Liver (tissue), 3 donors: ENCODE data around the gene DAB1.

Experiments used
- EGR1 ChIP-seq, 2 donors: IDR thresholded peaks; 2 replicates each; pipeline ENCODE4 v1.6.1; 2016 to 2018; ENCODE audit warnings: antibody characterized with exemption in 2 of 2, low read depth in 2 of 2
- FOXA1 ChIP-seq: IDR thresholded peaks from 2 replicates; pipeline ENCODE4 v1.6.1; 2016; ENCODE audit warnings: antibody characterized with exemption
- GABPA ChIP-seq, 2 donors: IDR thresholded peaks in 1 of 2; conservative IDR thresholded peaks in 1 of 2; 2 replicates each; pipeline ENCODE4 v1.6.1; 2016; ENCODE audit warnings: antibody characterized with exemption in 2 of 2, mild to moderate bottlenecking in 1 of 2, moderate library complexity in 1 of 2
- HNF4A ChIP-seq, 2 donors: conservative IDR thresholded peaks; 2 replicates each; pipeline ENCODE4 v1.6.1; 2016; ENCODE audit warnings: antibody characterized with exemption in 2 of 2, mild to moderate bottlenecking in 2 of 2
- HNF4G ChIP-seq: IDR thresholded peaks from 2 replicates; pipeline ENCODE4 v1.6.1; 2016; ENCODE audit warnings: antibody characterized with exemption
- JUND ChIP-seq, 2 donors: IDR thresholded peaks; 2 replicates each; pipeline ENCODE4 v1.6.1; 2016; ENCODE audit warnings: antibody characterized with exemption in 2 of 2
- RAD21 ChIP-seq, 2 donors: IDR thresholded peaks; 2 replicates each; pipeline ENCODE4 v1.6.1; 2016; ENCODE audit warnings: antibody characterized with exemption in 2 of 2, mild to moderate bottlenecking in 2 of 2
- RXRA ChIP-seq, 2 donors: IDR thresholded peaks; 2 replicates each; pipeline ENCODE4 v1.6.1; 2017 to 2018; ENCODE audit warnings: antibody characterized with exemption in 2 of 2, mild to moderate bottlenecking in 1 of 2
- SP1 ChIP-seq: IDR thresholded peaks from 2 replicates; pipeline ENCODE4 v1.6.1; 2018; ENCODE audit warnings: antibody characterized with exemption, mild to moderate bottlenecking
- TAF1 ChIP-seq: conservative IDR thresholded peaks from 2 replicates; pipeline ENCODE4 v1.6.1; 2016; ENCODE audit warnings: antibody characterized with exemption, mild to moderate bottlenecking
- YY1 ChIP-seq: IDR thresholded peaks from 2 replicates; pipeline ENCODE4 v1.6.1; 2016; ENCODE audit warnings: antibody characterized with exemption, mild to moderate bottlenecking
- TF ChIP-seq, protein P1 (sequence below): fragments of 150-350 bp; IDR thresholded peaks from 2 replicates; pipeline ENCODE4 v1.5.1; 2017; ENCODE audit warnings: improper control_type of control experiment, low read depth, low read length; ENCODE audit not compliant: missing input control
- TF ChIP-seq, protein P2 (sequence below): IDR thresholded peaks from 2 replicates; pipeline ENCODE4 v1.6.1; 2016; ENCODE audit warnings: antibody characterized with exemption, mild to moderate bottlenecking
- TF ChIP-seq, protein P3 (sequence below): IDR thresholded peaks from 2 replicates; pipeline ENCODE4 v1.6.1; 2016; ENCODE audit warnings: antibody characterized with exemption
- donor health status: healthy.
- donor health status: healthy.

DNA sequence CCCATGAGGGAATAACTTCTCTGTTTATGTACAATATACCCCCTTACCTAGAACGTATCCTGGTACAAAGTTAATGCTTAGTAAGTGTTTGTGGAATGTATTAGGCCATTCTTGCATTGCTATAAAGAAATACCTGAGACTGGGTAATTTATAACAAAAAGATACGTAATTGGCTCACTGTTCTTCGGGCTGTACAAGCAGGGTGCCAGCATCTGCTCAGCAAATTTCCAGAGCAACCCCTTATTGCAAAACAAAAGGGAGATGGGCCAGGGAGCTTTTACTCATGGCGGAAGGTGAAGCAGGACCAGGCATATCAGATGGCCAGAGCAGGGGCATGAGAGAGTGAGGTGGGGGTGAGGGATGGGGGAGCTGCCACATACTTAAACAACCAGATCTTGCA, 334.6 kb downstream of the DAB1 start:
- TF ChIP-seq HNF4G (no peak), RAD21 (IDR thresholded peaks at IDR 0.05) (no peak), GABPA (IDR thresholded peaks at IDR 0.05 in 1 of 2, conservative IDR thresholded peaks at IDR 0.05 in 1 of 2) (no peak), FOXA1 (no peak), TAF1 (no peak), JUND (IDR thresholded peaks at IDR 0.05) (no peak), RXRA (IDR thresholded peaks at IDR 0.05) (no peak), YY1 (no peak), SP1 (no peak), HNF4A (conservative IDR thresholded peaks at IDR 0.05) (no peak), EGR1 (IDR thresholded peaks at IDR 0.05; ENCODE audit: low read depth in 2 of 2) (no peak)
- TF ChIP-seq, protein P1, sequence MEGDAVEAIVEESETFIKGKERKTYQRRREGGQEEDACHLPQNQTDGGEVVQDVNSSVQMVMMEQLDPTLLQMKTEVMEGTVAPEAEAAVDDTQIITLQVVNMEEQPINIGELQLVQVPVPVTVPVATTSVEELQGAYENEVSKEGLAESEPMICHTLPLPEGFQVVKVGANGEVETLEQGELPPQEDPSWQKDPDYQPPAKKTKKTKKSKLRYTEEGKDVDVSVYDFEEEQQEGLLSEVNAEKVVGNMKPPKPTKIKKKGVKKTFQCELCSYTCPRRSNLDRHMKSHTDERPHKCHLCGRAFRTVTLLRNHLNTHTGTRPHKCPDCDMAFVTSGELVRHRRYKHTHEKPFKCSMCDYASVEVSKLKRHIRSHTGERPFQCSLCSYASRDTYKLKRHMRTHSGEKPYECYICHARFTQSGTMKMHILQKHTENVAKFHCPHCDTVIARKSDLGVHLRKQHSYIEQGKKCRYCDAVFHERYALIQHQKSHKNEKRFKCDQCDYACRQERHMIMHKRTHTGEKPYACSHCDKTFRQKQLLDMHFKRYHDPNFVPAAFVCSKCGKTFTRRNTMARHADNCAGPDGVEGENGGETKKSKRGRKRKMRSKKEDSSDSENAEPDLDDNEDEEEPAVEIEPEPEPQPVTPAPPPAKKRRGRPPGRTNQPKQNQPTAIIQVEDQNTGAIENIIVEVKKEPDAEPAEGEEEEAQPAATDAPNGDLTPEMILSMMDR = no peak
- TF ChIP-seq, protein P2, sequence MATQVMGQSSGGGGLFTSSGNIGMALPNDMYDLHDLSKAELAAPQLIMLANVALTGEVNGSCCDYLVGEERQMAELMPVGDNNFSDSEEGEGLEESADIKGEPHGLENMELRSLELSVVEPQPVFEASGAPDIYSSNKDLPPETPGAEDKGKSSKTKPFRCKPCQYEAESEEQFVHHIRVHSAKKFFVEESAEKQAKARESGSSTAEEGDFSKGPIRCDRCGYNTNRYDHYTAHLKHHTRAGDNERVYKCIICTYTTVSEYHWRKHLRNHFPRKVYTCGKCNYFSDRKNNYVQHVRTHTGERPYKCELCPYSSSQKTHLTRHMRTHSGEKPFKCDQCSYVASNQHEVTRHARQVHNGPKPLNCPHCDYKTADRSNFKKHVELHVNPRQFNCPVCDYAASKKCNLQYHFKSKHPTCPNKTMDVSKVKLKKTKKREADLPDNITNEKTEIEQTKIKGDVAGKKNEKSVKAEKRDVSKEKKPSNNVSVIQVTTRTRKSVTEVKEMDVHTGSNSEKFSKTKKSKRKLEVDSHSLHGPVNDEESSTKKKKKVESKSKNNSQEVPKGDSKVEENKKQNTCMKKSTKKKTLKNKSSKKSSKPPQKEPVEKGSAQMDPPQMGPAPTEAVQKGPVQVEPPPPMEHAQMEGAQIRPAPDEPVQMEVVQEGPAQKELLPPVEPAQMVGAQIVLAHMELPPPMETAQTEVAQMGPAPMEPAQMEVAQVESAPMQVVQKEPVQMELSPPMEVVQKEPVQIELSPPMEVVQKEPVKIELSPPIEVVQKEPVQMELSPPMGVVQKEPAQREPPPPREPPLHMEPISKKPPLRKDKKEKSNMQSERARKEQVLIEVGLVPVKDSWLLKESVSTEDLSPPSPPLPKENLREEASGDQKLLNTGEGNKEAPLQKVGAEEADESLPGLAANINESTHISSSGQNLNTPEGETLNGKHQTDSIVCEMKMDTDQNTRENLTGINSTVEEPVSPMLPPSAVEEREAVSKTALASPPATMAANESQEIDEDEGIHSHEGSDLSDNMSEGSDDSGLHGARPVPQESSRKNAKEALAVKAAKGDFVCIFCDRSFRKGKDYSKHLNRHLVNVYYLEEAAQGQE = no peak
- TF ChIP-seq, protein P3, sequence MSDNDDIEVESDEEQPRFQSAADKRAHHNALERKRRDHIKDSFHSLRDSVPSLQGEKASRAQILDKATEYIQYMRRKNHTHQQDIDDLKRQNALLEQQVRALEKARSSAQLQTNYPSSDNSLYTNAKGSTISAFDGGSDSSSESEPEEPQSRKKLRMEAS = no peak
